HEK293 (cell line): Measurements from ENCODE around the gene SLC39A11.

ENCODE experiments used
- CTCF ChIA-PET: fragments of 350-600 bp; formaldehyde crosslinking; extraction: SDS; loops from one replicate; lab custom pipeline; 2021; ENCODE audit warnings: antibody characterized with exemption; lab: Yijun Ruan, JAX
- POLR2A ChIA-PET: fragments of 300-600 bp; formaldehyde crosslinking; extraction: SDS; loops from one replicate; lab custom pipeline; 2020; ENCODE audit warnings: antibody characterized with exemption, inconsistent platforms; lab: Yijun Ruan, JAX
- H3K27ac ChIP-seq: fragments of 200-500 bp; sonication (Bioruptor generic); 2 replicates; pipeline ENCODE4 v1.5.1; 2014; ENCODE audit warnings: low read depth, low read length, control low read depth, inconsistent platforms; ENCODE audit errors: extremely low read depth
- H3K36me3 ChIP-seq, 2 experiments: fragments of 200-500 bp in 1 of 2; sonication (Bioruptor generic) in 1 of 2; 1 replicate in 1 of 2; 2 replicates in 1 of 2; pipeline ENCODE4 v1.5.1; 2014 to 2017; ENCODE audit warnings: inconsistent platforms in 2 of 2, low read length in 2 of 2; ENCODE audit not compliant: control insufficient read depth in 2 of 2, insufficient read depth in 1 of 2
- H3K4me1 ChIP-seq: fragments of 200-500 bp; sonication (Bioruptor generic); 2 replicates; pipeline ENCODE4 v1.5.1; 2014; ENCODE audit warnings: mild to moderate bottlenecking, low read length, inconsistent platforms; ENCODE audit not compliant: control insufficient read depth, insufficient read depth
- H3K4me3 ChIP-seq: 2 replicates; pipeline ENCODE4 v1.5.1; 2011; ENCODE audit warnings: low read depth, mild to moderate bottlenecking, control low read depth, low read length, moderate library complexity
- H3K9me3 ChIP-seq: fragments of 200-500 bp; sonication (Bioruptor generic); 2 replicates; pipeline ENCODE4 v1.5.1; 2014; ENCODE audit warnings: low read depth, low read length, inconsistent platforms; ENCODE audit not compliant: control insufficient read depth, insufficient read depth
- GLIS1 ChIP-seq: fragments of 450-650 bp; formaldehyde crosslinking; IDR thresholded peaks from 2 replicates; pipeline ENCODE4 v1.5.1; 2016; ENCODE audit warnings: missing biosample characterization, missing genetic modification characterization
- INSM2 ChIP-seq: fragments of 450-650 bp; formaldehyde crosslinking; IDR thresholded peaks from 2 replicates; pipeline ENCODE4 v1.5.1; 2016; ENCODE audit warnings: missing biosample characterization, missing genetic modification characterization
- MEIS1 ChIP-seq: sonication (generic); formaldehyde crosslinking; IDR thresholded peaks from 2 replicates; pipeline ENCODE4 v1.8.1; 2022; ENCODE audit warnings: missing genetic modification reagents, mild to moderate bottlenecking, borderline replicate concordance
- REPIN1 ChIP-seq: fragments of 450-650 bp; formaldehyde crosslinking; IDR thresholded peaks from 2 replicates; pipeline ENCODE4 v1.5.1; 2017; ENCODE audit warnings: missing biosample characterization, missing genetic modification characterization, low read depth
- SALL2 ChIP-seq: fragments of 450-650 bp; formaldehyde crosslinking; IDR thresholded peaks from 2 replicates; pipeline ENCODE4 v1.5.0; 2017; ENCODE audit warnings: missing biosample characterization, mild to moderate bottlenecking, missing genetic modification characterization, borderline replicate concordance
- SCRT1 ChIP-seq: fragments of 450-650 bp; formaldehyde crosslinking; IDR thresholded peaks from 2 replicates; pipeline ENCODE4 v1.5.1; 2016; ENCODE audit warnings: missing biosample characterization, missing genetic modification characterization, borderline replicate concordance
- ZBTB20 ChIP-seq: fragments of 450-650 bp; formaldehyde crosslinking; IDR thresholded peaks from 2 replicates; pipeline ENCODE4 v1.5.1; 2016; ENCODE audit warnings: missing biosample characterization, missing genetic modification characterization
- ZFP41 ChIP-seq: fragments of 450-650 bp; formaldehyde crosslinking; IDR thresholded peaks from 2 replicates; pipeline ENCODE4 v1.5.1; 2016; ENCODE audit warnings: missing biosample characterization, missing genetic modification characterization, borderline replicate concordance
- ZNF121 ChIP-seq: fragments of 450-650 bp; formaldehyde crosslinking; IDR thresholded peaks from 2 replicates; pipeline ENCODE4 v1.5.1; 2016; ENCODE audit warnings: missing biosample characterization, missing genetic modification characterization
- ZNF174 ChIP-seq: fragments of 450-650 bp; formaldehyde crosslinking; IDR thresholded peaks from 2 replicates; pipeline ENCODE4 v1.5.0; 2017; ENCODE audit warnings: missing biosample characterization, mild to moderate bottlenecking, missing genetic modification characterization
- ZNF26 ChIP-seq: fragments of 450-650 bp; formaldehyde crosslinking; IDR thresholded peaks from 2 replicates; pipeline ENCODE4 v1.5.1; 2016; ENCODE audit warnings: missing biosample characterization, missing genetic modification characterization
- ZNF488 ChIP-seq: fragments of 450-650 bp; formaldehyde crosslinking; IDR thresholded peaks from 2 replicates; pipeline ENCODE4 v1.5.1; 2016; ENCODE audit warnings: missing biosample characterization, missing genetic modification characterization
- ZNF626 ChIP-seq: fragments of 450-650 bp; sonication (Bioruptor Pico); formaldehyde crosslinking; IDR thresholded peaks from 2 replicates; pipeline ENCODE4 v1.5.1; 2018; ENCODE audit warnings: missing biosample characterization, missing genetic modification characterization, inconsistent platforms
- ZNF658 ChIP-seq: fragments of 450-650 bp; formaldehyde crosslinking; IDR thresholded peaks from 2 replicates; pipeline ENCODE4; 2016; ENCODE audit warnings: missing biosample characterization, missing genetic modification characterization
- ZNF692 ChIP-seq: fragments of 450-650 bp; formaldehyde crosslinking; IDR thresholded peaks from 2 replicates; pipeline ENCODE4 v1.5.1; 2016; ENCODE audit warnings: missing biosample characterization, missing genetic modification characterization
- ZNF777 ChIP-seq: fragments of 450-650 bp; formaldehyde crosslinking; IDR thresholded peaks from 2 replicates; pipeline ENCODE4 v1.5.1; 2017; ENCODE audit warnings: missing biosample characterization, missing genetic modification characterization, borderline replicate concordance
- ZNF785 ChIP-seq: fragments of 450-650 bp; formaldehyde crosslinking; IDR thresholded peaks from 2 replicates; pipeline ENCODE4 v1.5.1; 2016; ENCODE audit warnings: missing biosample characterization, missing genetic modification characterization
- ZSCAN16 ChIP-seq: fragments of 450-650 bp; formaldehyde crosslinking; IDR thresholded peaks from 2 replicates; pipeline ENCODE4 v1.5.1; 2016; ENCODE audit warnings: missing biosample characterization, missing genetic modification characterization
- ZSCAN18 ChIP-seq: fragments of 450-650 bp; formaldehyde crosslinking; IDR thresholded peaks from 2 replicates; pipeline ENCODE4 v1.5.1; 2016; ENCODE audit warnings: missing biosample characterization, missing genetic modification characterization
- ZXDB ChIP-seq: fragments of 450-650 bp; formaldehyde crosslinking; IDR thresholded peaks from 2 replicates; pipeline ENCODE4 v1.5.1; 2016; ENCODE audit warnings: missing biosample characterization, missing genetic modification characterization

SLC39A11 gene

GRCh38 chr17:72660274-72661115 lies 432.0 kb downstream of the SLC39A11 start:
- Histone ChIP-seq H3K9me3 (no peaks in the 10 kb centered on the region), H3K27ac (peak overlapping the region; percentile 53; the same call in 1 of the 2 replicates)
- no peak for TF ChIP-seq REPIN1 (tag by site-specific recombination)
- TF ChIP-seq ZSCAN18 (tag by site-specific recombination) = no peak
- TF ChIP-seq ZNF26 = no peak
- TF ChIP-seq ZNF777 (tag by site-specific recombination) = no peak
- no peak for TF ChIP-seq ZNF488 (tag by site-specific recombination)
- TF ChIP-seq ZNF626 (tag by site-specific recombination) = no peak
- no peak for TF ChIP-seq ZXDB
- TF ChIP-seq ZNF692 (tag by site-specific recombination) = no peak
- TF ChIP-seq INSM2 (tag by site-specific recombination) = no peak
- no peak for TF ChIP-seq SALL2
- TF ChIP-seq, all 188 proteins: peak for 0
- CTCF ChIA-PET = interaction anchor here (0.6 to 1.7 kb wide), 10 partner anchors 11 to 104 kb away, joined by 3 to 9 read pairs (median 4); no protein-coding TSS in a partner anchor
- Histone ChIP-seq H3K4me1 (peaks cover 9% of the 10 kb centered on the region), H3K36me3 (no peaks in the 10 kb centered on the region), H3K4me3 (no peak overlapping the region)
- POLR2A ChIA-PET = interaction anchor here (1.2 kb wide), 1 partner anchor 69 kb away, joined by 3 read pairs; no protein-coding TSS in a partner anchor

GRCh38 chr17:72659811-72660210 lies 432.7 kb downstream of the SLC39A11 start:
- POLR2A ChIA-PET = interaction anchor here (1.2 kb wide), 1 partner anchor 68 kb away, joined by 3 read pairs; no protein-coding TSS in a partner anchor
- CTCF ChIA-PET = interaction anchor here (0.9 to 1.7 kb wide), 6 partner anchors 14 to 103 kb away, joined by 3 to 9 read pairs (median 5); no protein-coding TSS in a partner anchor

GRCh38 chr17:72658675-72659074 lies 433.8 kb downstream of the SLC39A11 start:
- TF ChIP-seq SCRT1 = no peak
- no peak for TF ChIP-seq ZNF658 (tag by site-specific recombination)
- peak; percentile 83 for TF ChIP-seq GLIS1
- no peak for TF ChIP-seq ZNF785
- no peak for TF ChIP-seq MEIS1
- TF ChIP-seq ZNF121 = no peak
- Histone ChIP-seq H3K4me3 (no peak overlapping the region), H3K36me3 (no peaks in the 10 kb centered on the region), H3K4me1 (peaks cover 9% of the 10 kb centered on the region), H3K27ac (no peak overlapping the region), H3K9me3 (no peaks in the 10 kb centered on the region)
- ChIA-PET CTCF (interaction anchor here (0.6 to 0.9 kb wide), 3 partner anchors 66 to 101 kb away, joined by 3 to 5 read pairs (median 3); no protein-coding TSS in a partner anchor), POLR2A (no interaction called here)

More at GRCh38 chr17:72659811-72660210, 432.7 kb downstream of the SLC39A11 start:
- Histone ChIP-seq H3K9me3 (no peaks in the 10 kb centered on the region), H3K27ac (no peak overlapping the region), H3K4me3 (no peak overlapping the region), H3K36me3 (no peaks in the 10 kb centered on the region), H3K4me1 (peaks cover 9% of the 10 kb centered on the region)
- TF ChIP-seq ZFP41 (tag by site-specific recombination) = no peak
- no peak for TF ChIP-seq ZBTB20 (tag by site-specific recombination)
- TF ChIP-seq ZSCAN16 (tag by site-specific recombination) = no peak
- TF ChIP-seq ZNF174 = no peak
